Fibroblast of pulmonary artery (primary cell): ENCODE data around the gene METTL24.
"Not testable (repeated sequence)": the region's sequence is repeated elsewhere in the genome, so short reads cannot be mapped to it uniquely, and the experiment has no call there.

Experiments
- DNase-seq: peaks from one replicate; pipeline ENCODE4 v3.0.0-alpha.2; 2010; ENCODE audit warnings: low read depth
- H3K4me3 ChIP-seq: replicated peaks from 2 replicates; pipeline ENCODE4 v1.5.1; 2011; ENCODE audit warnings: low read depth, mild to moderate bottlenecking, control low read depth, low read length, moderate library complexity
- CTCF ChIP-seq: IDR thresholded peaks from 2 replicates; pipeline ENCODE4 v1.5.1; 2011; ENCODE audit warnings: mild to moderate bottlenecking, control low read depth, low read length, inconsistent platforms; ENCODE audit errors: missing control alignments

METTL24 gene

GRCh38 chr6:110307368-110307767, 50.8 kb downstream of the METTL24 start:
- H3K4me3 ChIP-seq, result no peak overlapping the region
- no peak for TF ChIP-seq CTCF
- DNase-seq, result no peak

DNA sequence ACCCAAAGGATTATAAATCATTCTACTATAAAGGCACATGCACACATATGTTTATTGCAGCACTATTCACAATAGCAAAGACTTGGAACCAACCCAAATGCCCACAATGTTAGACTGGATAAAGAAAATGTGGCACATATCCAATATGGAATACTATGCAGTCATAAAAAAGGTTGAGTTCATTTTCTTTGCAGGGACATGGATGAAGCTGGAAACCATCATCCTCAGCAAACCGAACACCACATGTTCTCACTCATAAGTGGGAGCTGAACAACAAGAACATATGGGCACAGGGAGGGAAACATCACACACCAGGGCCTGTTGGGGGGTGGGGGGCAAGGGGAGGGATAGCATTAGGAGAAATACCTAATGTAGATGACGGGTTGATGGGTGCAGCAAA, 52.3 kb downstream of the METTL24 start:
- not testable (repeated sequence) for DNase-seq, H3K4me3 ChIP-seq

DNA sequence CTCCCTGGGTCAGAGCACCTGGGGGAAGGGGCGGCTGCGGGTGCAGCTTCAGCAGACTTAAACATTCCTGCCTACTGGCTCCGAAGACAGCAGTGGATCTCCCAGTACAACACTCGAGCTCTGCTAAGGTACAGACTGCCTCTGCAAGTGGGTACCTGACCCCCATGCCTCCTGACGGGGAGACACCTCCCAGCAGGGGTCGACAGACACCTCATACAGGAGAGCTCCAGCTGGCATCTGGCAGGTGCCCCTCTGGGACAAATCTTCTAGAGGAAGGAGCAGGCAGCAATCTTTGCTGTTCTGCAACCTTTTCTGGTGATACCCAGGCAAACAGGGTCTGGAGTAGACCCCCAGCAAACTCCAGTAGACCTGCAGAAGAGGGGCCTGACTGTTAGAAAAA, 54.5 kb downstream of the METTL24 start:
- not testable (repeated sequence) for DNase-seq, H3K4me3 ChIP-seq

GRCh38 chr6:110298916-110299315, 59.2 kb downstream of the METTL24 start:
- no peak for DNase-seq
- no peak for TF ChIP-seq CTCF

DNA sequence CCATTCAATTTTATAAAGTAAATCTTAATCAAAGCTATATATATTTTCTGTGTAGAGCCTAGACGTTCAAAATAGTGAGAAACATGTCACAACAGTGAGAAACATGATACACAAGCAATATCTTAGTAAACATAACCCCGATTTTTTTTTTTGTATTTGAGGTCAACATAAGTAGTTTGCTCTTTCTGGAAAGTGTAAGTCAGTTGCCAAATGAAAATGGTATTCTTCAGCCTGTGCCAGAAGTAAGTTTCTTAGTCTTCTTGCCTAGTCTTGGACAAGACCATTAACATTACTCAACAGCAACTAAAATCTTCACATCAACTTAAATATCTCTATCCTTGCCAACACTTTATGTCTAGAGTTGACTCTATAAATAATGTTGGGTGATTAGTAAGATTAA, 59.7 kb downstream of the METTL24 start:
- H3K4me3 ChIP-seq, result no peak overlapping the region
- TF ChIP-seq CTCF, result no peak
- no peak for DNase-seq

More at GRCh38 chr6:110298916-110299315, 59.2 kb downstream of the METTL24 start:
- no peak overlapping the region for H3K4me3 ChIP-seq

DNA sequence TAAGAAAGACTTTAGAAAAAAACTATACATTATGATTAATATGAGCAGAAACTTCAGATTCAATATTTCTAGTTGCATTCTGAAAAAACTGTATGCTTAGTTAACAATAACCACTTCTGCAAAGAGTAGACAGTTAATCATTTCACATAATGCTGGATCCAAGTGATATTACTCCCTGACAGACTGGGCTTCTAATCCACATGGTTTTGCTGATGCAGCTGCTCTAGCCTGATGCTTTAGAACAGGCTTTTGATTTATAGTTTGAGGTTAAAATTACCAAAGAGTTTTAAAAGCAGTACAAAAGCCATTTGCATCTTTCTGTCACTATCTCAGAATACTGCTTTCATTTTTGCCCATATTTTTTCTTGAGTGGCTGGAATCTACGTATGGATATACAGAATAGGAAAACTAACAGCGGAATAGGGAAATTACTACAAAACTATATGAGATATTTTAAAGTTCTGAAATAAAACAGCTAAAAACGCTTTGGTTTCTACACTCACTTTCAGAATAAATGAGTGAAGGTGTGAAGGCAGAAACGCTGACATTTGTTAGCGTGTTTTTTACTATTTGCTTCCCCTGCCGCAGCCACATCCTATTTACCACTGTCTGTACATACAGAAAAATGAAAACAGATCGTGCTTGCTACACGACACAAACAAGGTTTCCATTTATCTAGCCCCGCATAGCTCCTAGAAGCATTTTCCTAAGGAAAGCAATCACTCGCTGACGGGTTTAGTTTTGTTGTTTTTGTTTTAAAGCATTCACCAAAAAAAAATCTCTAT, 61.7 kb downstream of the METTL24 start:
- no peak for TF ChIP-seq CTCF
- H3K4me3 ChIP-seq, result no peak overlapping the region
- no peak for DNase-seq

GRCh38 chr6:110295451-110296165, 62.5 kb downstream of the METTL24 start:
- no peak for DNase-seq
- no peak for TF ChIP-seq CTCF
- H3K4me3 ChIP-seq, result no peak overlapping the region
